ENCODE measurements around the gene STK24.

STK24 gene

DNA sequence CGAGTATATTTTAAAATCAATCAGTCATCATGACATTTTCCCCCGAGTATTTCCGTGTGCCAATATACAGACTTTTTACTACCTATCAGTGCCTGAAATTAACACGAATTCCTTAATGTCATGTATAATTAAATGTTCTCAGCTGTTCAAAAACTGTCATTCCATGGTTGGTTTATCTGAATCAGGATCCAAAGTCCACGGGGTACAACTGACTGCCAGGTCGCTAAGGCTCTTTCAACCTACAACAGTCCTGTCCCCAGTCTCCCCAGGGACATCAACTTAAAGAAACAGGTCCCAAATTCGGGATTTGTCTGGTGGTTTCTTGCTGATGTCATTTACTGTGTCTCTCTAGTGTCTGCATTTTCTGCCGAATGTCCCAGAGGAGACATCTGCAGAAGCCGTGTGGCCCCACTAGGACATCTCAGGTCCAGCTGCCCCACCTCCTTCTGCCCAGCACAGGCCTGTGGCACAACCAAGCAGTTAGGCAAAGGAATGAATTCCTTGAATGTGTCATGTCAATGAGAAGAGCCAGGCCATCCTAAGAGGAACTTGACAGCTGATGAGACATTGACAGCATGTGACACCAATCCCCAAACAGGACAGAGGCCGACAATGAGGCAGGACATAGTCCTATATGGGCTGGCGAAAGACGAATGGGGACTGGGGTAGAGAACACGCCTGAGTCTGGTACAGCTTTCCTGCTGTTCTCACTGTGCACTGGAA lies 109.5 kb downstream of the STK24 start:
- DNase-seq = peak; percentile 37 to 67

DNA sequence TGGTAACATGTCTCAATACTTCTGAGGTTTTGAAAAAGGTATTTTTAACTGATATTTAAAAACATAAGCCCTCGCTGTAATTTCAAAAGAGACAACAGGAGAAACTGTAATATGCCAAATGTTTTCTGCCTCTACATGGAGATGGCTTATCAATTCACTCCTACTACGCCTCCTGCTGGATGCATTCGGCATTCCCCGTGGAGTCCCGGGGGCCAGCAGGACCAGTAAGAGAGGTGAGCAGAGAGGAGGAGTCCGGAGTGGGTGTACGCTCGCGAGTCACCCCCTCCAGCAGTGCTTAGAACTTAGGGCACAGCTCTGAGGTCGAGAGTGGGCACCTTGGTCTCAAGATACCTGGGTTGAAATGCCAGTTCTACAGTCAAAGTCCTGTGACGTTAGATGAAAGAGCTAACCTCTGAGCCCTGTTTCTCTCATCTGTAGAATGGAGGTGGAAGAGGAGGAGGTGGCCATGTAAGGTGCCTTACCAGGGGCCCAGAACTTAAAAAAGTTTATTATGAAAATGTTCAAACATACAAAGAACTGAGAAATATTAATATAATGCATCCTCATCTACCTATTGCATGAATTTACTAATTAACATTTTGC lies 110.2 kb downstream of the STK24 start:
- peak in 1 of 2 donors; percentile 31 for DNase-seq

- no peak for DNase-seq
These were observed 114.0 kb downstream of the STK24 start for GRCh38 chr13:98462946-98463345.

- no peak for DNase-seq
These were observed 114.5 kb downstream of the STK24 start for GRCh38 chr13:98462241-98462882.

GRCh38 chr13:98461486-98462240 lies 115.2 kb downstream of the STK24 start:
- DNase-seq = no peak

DNA sequence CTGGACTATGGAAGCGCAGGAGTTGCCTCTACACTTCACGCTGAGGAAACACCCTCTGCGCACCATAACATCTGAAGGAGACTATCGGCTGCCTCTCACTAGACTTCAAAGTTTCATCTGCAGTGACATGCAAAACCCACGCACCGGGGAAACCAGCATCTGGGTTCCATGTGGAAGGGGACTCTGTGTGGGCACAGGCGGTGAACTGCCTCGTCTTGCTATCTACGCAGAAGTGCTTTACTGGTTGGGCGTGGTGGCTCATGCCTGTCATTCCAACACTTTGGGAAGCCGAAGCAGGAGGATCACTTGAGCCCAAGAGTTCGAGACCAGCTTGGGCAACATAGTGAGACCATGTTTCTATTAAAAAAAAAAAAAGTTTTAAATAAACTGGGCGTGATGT lies 116.4 kb downstream of the STK24 start:
- no peak for DNase-seq

GRCh38 chr13:98459721-98460370 lies 117.1 kb downstream of the STK24 start:
- DNase-seq = no peak

GRCh38 chr13:98459171-98459681 lies 117.7 kb downstream of the STK24 start:
- DNase-seq = no peak

- DNase-seq = no peak
These were observed 118.5 kb downstream of the STK24 start for GRCh38 chr13:98458431-98458830.

DNA sequence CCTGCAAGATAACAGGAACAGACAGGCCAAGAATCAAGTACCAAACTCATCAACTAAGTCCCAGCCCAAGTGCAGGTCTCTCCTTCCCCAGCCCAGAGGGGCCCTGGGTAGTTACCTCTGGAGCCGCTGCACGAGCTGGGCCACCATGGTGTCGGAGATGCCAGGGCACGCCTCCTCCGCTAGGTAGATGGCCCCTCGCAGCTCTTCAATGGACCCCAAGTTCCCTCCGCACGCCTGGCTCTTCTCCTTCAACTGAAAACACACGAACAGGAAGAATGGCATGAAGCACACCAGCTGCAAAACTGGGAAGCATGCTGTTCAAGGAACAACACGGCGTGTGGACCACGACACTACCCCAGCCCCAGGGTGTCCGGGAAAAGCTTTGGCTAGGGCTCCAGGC lies 119.9 kb downstream of the STK24 start:
- DNase-seq = no peak

GRCh38 chr13:98456413-98456845 lies 120.5 kb downstream of the STK24 start:
- no peak for DNase-seq

- DNase-seq = no peak
These were observed 122.5 kb downstream of the STK24 start for GRCh38 chr13:98454389-98454881.

DNA sequence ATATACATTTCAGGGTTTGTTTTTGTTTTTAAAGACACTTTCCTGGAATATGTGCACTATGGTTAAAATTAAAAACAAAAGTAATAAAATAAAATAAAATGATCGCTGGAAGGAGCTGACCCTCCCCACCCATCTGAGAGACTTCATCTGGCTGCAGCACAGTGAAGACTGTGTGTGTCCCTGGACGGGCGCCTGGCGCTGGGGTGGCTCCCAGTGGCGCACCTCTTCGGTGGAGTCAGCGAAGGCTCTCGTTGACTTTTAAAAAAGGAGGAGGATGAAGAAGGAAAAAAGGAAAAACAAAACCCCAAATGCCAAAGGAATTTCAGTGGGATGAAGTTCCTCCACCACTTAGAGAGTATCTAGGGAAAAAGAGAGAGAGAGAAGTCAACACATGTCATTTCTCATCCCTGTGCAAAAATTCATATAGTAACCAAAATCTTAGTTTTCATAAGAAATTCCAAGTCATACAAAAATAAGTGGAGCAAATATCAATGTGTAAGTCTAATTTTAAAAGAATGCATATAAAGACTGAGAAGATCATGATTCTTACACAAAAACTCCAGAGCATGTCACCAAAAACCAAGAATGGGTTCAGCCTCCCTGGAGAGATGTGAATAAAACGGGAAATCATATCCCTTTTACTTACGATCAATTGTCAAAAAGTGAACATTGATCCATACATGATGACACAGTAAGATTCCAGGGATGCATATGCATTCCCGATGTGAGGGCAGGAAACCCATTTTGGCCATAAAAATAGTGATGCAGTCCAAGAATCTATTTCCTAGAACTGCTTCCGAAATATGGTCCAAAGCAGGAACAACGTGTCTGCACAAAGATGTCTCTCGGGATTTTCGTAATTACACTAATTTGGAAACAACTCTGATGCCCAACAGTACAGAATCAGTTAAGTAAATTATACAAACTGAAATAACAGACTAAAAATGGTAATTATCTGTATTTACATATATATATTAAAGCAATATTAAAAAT lies 123.8 kb downstream of the STK24 start:
- no peak for DNase-seq

GRCh38 chr13:98451676-98452470 lies 125.0 kb downstream of the STK24 start:
- no peak for DNase-seq

- DNase-seq = no peak
These were observed 126.3 kb downstream of the STK24 start for GRCh38 chr13:98450539-98451111.

GRCh38 chr13:98450026-98450425 lies 126.9 kb downstream of the STK24 start:
- DNase-seq = no peak

DNA sequence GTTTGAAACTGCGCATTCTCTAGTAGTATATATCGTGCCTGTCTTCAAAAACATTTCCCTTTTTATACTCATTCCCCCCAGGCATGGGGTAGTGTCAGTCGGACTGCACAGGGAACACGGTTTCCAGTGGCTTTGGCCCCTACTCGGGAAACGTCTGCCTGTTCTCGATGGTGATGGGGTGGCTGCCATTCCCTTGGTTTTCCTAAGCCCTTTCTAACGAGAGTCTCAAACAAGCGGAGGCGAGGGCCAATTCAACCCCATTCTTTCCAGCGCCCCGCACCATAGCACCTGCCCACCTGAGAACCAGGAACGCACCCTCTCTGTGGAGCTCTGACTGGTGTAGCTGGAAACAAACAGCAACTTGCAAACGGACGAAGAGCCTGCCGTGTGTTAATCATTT lies 127.6 kb downstream of the STK24 start:
- no peak for DNase-seq

DNA sequence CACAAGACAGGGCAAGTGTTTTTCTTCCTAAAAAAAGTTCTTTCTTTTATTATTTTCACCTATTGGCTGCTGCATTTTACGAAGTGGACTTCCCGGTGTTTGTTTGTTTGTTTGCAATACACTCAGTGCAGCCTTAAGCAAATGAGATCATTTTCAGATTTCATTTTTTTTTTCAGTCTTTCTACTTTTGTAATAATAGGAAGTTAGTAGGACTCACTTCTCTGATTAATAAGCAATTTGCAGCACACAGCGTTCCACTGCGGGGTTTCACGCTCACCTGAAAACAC lies 128.3 kb downstream of the STK24 start:
- no peak for DNase-seq

DNA sequence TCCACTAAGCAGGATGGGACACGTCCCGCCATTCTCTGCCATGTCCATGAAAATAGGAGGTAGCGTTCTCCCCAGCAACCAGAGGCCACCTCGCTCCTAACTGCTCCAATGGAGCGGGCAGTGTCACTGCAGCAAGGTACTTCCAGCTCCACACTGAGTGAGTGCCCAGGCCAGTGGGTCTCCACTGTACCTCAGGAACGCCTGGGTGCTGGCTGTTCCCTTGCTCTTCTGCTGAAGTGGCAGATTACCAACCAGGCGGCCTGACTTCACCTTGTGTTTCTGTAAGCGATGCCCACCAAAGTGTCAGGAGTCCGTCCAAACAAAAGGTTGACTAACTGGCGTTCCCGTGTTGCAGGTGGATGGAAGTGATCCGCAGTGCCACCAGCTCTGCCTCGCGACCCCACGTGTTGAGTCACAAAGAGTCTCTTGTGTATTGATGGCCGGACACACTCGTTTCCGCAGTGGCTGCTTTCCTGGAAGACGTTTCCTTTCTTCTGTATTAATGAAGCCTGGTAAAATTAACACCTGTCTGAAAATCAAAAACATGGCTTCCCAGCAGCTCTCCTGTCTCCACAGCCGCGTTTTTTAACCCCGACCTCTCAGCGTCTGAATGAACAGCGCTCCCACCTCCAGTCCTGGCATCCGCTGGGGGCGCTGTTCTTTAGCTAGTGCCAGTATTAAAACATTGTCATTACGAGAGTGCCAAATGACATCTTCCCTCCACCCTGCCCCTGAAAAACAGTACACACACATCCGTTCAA lies 128.8 kb downstream of the STK24 start:
- DNase-seq = no peak
